ENCODE results near the gene SH2D3C.

The SH2D3C gene

GRCh38 chr9:127777368-127777980, 992 bp downstream of the SH2D3C start:
- Histone ChIP-seq H3K27me3 (replicated peaks; ENCODE audit: control insufficient read depth, insufficient read depth, low read length) (no peaks in the 10 kb centered on the region), H3K36me3 (ENCODE audit: control insufficient read depth, insufficient read depth, low read length) (peaks cover 4% of the 10 kb centered on the region), H3K4me3 (replicated peaks; ENCODE audit: low read depth, low read length) (peak overlapping the region; percentile 73)
- DNase-seq (ENCODE audit: extremely low read depth, insufficient read length), result no peak
- no peak for TF ChIP-seq CTCF (IDR thresholded peaks at IDR 0.05; ENCODE audit: insufficient read depth, low read length, poor library complexity, severe bottlenecking)

DNA sequence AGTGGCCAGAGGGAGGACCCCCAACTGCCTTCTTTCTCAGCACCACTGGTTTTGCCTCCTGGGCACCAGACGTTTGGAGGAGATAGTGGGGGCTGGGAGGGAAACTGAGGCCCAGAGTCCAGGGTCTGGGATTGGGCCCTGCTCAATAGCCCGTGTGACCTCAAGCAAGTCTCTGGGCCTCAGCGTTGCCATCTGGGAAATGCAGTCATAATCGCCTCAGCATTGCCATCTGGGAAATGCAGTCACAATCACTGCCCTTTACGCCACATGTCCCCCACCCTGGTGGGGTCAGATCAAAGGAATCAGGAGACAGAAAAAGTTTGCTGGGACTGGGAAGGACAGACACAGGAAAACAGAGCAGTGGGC, 1.6 kb downstream of the SH2D3C start:
- DNase-seq (ENCODE audit: extremely low read depth, insufficient read length), result peak; percentile 49
- peak overlapping the region; percentile 73 for H3K4me3 ChIP-seq (replicated peaks; ENCODE audit: low read depth, low read length)
- TF ChIP-seq CTCF (IDR thresholded peaks at IDR 0.05; ENCODE audit: insufficient read depth, low read length, poor library complexity, severe bottlenecking), result no peak
- H3K27me3 ChIP-seq (replicated peaks; ENCODE audit: control insufficient read depth, insufficient read depth, low read length), result no peaks in the 10 kb centered on the region
- H3K36me3 ChIP-seq (ENCODE audit: control insufficient read depth, insufficient read depth, low read length), result peaks cover 4% of the 10 kb centered on the region

GRCh38 chr9:127776195-127776923, 2.1 kb downstream of the SH2D3C start:
- DNase-seq (ENCODE audit: extremely low read depth, insufficient read length), result peak; percentile 82
- Histone ChIP-seq H3K27me3 (replicated peaks; ENCODE audit: control insufficient read depth, insufficient read depth, low read length) (no peaks in the 10 kb centered on the region), H3K36me3 (ENCODE audit: control insufficient read depth, insufficient read depth, low read length) (peaks cover 4% of the 10 kb centered on the region), H3K4me3 (replicated peaks; ENCODE audit: low read depth, low read length) (peak overlapping the region; percentile 73)
- TF ChIP-seq CTCF (IDR thresholded peaks at IDR 0.05; ENCODE audit: insufficient read depth, low read length, poor library complexity, severe bottlenecking), result peak; percentile 11

DNA sequence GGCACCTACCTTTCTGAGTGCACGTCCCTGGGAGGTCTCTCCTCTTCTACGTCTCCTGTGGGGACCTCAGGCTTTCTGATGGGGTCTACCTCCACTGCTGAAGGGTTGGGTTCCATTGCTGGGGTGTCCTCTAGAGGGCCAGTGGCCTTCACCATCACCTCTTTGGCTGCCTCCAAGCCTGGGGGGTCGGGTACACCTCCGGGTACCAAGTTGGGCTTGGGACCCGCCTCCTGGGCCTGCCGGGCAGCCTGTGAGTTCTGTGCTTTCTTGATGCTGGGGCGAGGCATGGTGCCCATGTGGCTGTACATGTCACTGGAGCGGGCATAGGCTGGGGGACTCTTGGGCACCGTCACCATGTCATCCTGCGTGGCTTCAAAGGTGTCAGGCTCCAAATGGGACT, 4.5 kb downstream of the SH2D3C start:
- H3K27me3 ChIP-seq (replicated peaks; ENCODE audit: control insufficient read depth, insufficient read depth, low read length), result no peaks in the 10 kb centered on the region
- no peak overlapping the region for H3K4me3 ChIP-seq (replicated peaks; ENCODE audit: low read depth, low read length)
- no peak for TF ChIP-seq CTCF (IDR thresholded peaks at IDR 0.05; ENCODE audit: insufficient read depth, low read length, poor library complexity, severe bottlenecking)
- peaks cover 5% of the 10 kb centered on the region for H3K36me3 ChIP-seq (ENCODE audit: control insufficient read depth, insufficient read depth, low read length)
- no peak for DNase-seq (ENCODE audit: extremely low read depth, insufficient read length)

DNA sequence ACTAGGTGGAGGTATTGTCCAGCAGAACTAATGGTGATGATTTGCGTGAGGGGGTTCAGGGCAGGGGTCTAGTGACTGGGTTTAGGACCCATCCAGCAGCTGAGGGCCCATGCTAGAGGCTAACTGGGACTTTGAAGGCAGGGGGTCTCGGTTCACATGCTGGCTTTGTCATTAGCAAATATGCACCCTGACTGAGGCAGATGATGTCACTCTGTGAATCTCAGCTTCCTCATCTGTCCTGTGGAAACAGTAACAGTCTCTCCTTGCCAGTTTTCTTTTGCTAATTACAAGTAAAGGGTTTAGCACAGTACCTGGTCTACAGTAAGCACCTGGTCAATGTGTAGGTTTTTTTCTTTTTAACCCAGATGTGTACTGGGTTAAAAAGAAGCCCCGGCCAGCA, 5.2 kb downstream of the SH2D3C start:
- TF ChIP-seq CTCF (IDR thresholded peaks at IDR 0.05; ENCODE audit: insufficient read depth, low read length, poor library complexity, severe bottlenecking), result no peak
- Histone ChIP-seq H3K27me3 (replicated peaks; ENCODE audit: control insufficient read depth, insufficient read depth, low read length) (no peaks in the 10 kb centered on the region), H3K4me3 (replicated peaks; ENCODE audit: low read depth, low read length) (no peak overlapping the region), H3K36me3 (ENCODE audit: control insufficient read depth, insufficient read depth, low read length) (peaks cover 6% of the 10 kb centered on the region)
- DNase-seq (ENCODE audit: extremely low read depth, insufficient read length), result no peak
